Endothelial cell of umbilical vein (primary cell): ENCODE results near the gene NEB.
A peak's percentile ranks its signal among the peaks of the same experiment; 100 is the strongest.

Experiments used
- CTCF ChIP-seq, 2 donors: IDR thresholded peaks; 1 replicate in 1 of 2; 2 replicates in 1 of 2; pipeline ENCODE4 v1.5.1; 2011; ENCODE audit warnings: low read length in 2 of 2, mild to moderate bottlenecking in 2 of 2, moderate library complexity in 2 of 2, control low read depth in 1 of 2, inconsistent platforms in 1 of 2, low read depth in 1 of 2; ENCODE audit not compliant: insufficient read depth in 1 of 2; ENCODE audit errors: extremely low read depth in 1 of 2
- EZH2 ChIP-seq: IDR thresholded peaks from 2 replicates; pipeline ENCODE4 v1.6.1; 2012; ENCODE audit warnings: borderline replicate concordance, low read depth, mild to moderate bottlenecking, moderate library complexity, low read length, inconsistent platforms; ENCODE audit not compliant: severe bottlenecking
- FOS ChIP-seq: IDR thresholded peaks from 2 replicates; pipeline ENCODE4 v1.6.1; 2011; ENCODE audit warnings: mild to moderate bottlenecking, low read length, moderate library complexity, borderline replicate concordance; ENCODE audit not compliant: insufficient read depth
- GATA2 ChIP-seq: IDR thresholded peaks from 2 replicates; pipeline ENCODE4 v1.7.0; 2011; ENCODE audit warnings: low read depth, mild to moderate bottlenecking, moderate library complexity, mixed read lengths, low read length; ENCODE audit not compliant: insufficient read length, insufficient read depth
- JUN ChIP-seq: IDR thresholded peaks from 2 replicates; pipeline ENCODE4 v1.6.1; 2011; ENCODE audit warnings: borderline replicate concordance, low read depth; ENCODE audit not compliant: insufficient read length, insufficient read depth
- POLR2A ChIP-seq: IDR thresholded peaks from 2 replicates; pipeline ENCODE4 v1.6.1; 2012; ENCODE audit warnings: low read depth, mild to moderate bottlenecking, control low read depth, low read length
- POLR2AphosphoS5 ChIP-seq: IDR thresholded peaks from 2 replicates; pipeline ENCODE4 v1.6.1; 2012; ENCODE audit warnings: low read depth, mild to moderate bottlenecking, control low read depth, low read length, moderate library complexity; ENCODE audit not compliant: insufficient read depth

GRCh38 chr2:151437630-151438029, 296.6 kb downstream of the NEB start:
- TF ChIP-seq CTCF (IDR thresholded peaks at IDR 0.05; ENCODE audit: extremely low read depth in 1 of 2, insufficient read depth in 1 of 2, low read depth in 1 of 2, low read length in 2 of 2) (peak; percentile 25 to 39), EZH2 (no peak), POLR2A (no peak), POLR2AphosphoS5 (no peak), GATA2 (no peak), JUN (no peak), FOS (no peak)
